Measurements from ENCODE around the gene GRIK4. TPM values are rescaled to one million over a fixed set of nuclear protein-coding genes. Genes with fewer than 3 reads are reported as not detected.

The GRIK4 gene
- total RNA-seq, 1 experiment from 2014 or later, result 3.3 TPM

DNA sequence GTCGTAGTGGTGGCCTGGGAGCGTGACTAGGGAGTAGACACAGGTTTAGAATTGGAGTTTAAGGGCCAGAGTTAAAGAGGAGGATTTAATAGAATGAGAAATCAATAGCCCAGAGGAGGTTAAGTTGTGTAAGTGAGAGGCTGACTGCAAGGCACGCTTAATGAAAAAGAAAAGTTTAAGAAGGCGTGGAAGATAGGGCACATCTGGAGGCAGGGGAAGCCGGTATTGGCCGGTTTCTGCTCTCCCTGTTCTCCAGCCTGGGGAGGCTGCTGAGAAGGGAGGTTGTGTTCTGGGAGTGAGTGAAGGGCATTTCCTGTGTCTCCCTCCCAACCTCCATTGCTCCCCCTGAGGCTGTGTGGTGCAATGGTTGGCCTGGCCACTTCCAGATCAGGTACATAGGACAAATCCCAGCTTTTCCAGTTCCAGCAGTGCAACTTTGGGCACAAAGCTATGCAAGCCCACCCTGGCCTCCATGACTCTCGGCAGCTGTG lies 6.3 kb downstream of the GRIK4 start (continued):
- TF ChIP-seq E2F4 (CRISPR knock-in tag; IDR thresholded peaks at IDR 0.05; ENCODE audit: borderline replicate concordance, low read depth), result no peak

- Mint-ChIP-seq H3K4me1 (peaks cover 35% of the 10 kb centered on the region), H3K4me3 (no peak overlapping the region)
- POLR2A ChIA-PET, result no interaction called here
- no peak for TF ChIP-seq ZNF416 (CRISPR knock-in tag; IDR thresholded peaks at IDR 0.05)
- TF ChIP-seq, protein P1, sequence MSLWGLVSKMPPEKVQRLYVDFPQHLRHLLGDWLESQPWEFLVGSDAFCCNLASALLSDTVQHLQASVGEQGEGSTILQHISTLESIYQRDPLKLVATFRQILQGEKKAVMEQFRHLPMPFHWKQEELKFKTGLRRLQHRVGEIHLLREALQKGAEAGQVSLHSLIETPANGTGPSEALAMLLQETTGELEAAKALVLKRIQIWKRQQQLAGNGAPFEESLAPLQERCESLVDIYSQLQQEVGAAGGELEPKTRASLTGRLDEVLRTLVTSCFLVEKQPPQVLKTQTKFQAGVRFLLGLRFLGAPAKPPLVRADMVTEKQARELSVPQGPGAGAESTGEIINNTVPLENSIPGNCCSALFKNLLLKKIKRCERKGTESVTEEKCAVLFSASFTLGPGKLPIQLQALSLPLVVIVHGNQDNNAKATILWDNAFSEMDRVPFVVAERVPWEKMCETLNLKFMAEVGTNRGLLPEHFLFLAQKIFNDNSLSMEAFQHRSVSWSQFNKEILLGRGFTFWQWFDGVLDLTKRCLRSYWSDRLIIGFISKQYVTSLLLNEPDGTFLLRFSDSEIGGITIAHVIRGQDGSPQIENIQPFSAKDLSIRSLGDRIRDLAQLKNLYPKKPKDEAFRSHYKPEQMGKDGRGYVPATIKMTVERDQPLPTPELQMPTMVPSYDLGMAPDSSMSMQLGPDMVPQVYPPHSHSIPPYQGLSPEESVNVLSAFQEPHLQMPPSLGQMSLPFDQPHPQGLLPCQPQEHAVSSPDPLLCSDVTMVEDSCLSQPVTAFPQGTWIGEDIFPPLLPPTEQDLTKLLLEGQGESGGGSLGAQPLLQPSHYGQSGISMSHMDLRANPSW (CRISPR knock-in tag; conservative IDR thresholded peaks at IDR 0.05; ENCODE audit: low read depth), result no peak
- TF ChIP-seq MLX (CRISPR knock-in tag; IDR thresholded peaks at IDR 0.05), result no peak
- no peak for TF ChIP-seq RELA (CRISPR knock-in tag; IDR thresholded peaks at IDR 0.05; ENCODE audit: borderline replicate concordance)
- no peak for TF ChIP-seq TEAD4 (CRISPR knock-in tag; IDR thresholded peaks at IDR 0.05)
- no peak for TF ChIP-seq CBFB (CRISPR knock-in tag; IDR thresholded peaks at IDR 0.05; ENCODE audit: low read depth)
- TF ChIP-seq, protein P2, sequence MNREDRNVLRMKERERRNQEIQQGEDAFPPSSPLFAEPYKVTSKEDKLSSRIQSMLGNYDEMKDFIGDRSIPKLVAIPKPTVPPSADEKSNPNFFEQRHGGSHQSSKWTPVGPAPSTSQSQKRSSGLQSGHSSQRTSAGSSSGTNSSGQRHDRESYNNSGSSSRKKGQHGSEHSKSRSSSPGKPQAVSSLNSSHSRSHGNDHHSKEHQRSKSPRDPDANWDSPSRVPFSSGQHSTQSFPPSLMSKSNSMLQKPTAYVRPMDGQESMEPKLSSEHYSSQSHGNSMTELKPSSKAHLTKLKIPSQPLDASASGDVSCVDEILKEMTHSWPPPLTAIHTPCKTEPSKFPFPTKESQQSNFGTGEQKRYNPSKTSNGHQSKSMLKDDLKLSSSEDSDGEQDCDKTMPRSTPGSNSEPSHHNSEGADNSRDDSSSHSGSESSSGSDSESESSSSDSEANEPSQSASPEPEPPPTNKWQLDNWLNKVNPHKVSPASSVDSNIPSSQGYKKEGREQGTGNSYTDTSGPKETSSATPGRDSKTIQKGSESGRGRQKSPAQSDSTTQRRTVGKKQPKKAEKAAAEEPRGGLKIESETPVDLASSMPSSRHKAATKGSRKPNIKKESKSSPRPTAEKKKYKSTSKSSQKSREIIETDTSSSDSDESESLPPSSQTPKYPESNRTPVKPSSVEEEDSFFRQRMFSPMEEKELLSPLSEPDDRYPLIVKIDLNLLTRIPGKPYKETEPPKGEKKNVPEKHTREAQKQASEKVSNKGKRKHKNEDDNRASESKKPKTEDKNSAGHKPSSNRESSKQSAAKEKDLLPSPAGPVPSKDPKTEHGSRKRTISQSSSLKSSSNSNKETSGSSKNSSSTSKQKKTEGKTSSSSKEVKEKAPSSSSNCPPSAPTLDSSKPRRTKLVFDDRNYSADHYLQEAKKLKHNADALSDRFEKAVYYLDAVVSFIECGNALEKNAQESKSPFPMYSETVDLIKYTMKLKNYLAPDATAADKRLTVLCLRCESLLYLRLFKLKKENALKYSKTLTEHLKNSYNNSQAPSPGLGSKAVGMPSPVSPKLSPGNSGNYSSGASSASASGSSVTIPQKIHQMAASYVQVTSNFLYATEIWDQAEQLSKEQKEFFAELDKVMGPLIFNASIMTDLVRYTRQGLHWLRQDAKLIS (CRISPR knock-in tag; IDR thresholded peaks at IDR 0.05; ENCODE audit: borderline replicate concordance), result no peak
- no peak for TF ChIP-seq FOXP4 (CRISPR knock-in tag; IDR thresholded peaks at IDR 0.05)
- TF ChIP-seq CDX4 (CRISPR knock-in tag; IDR thresholded peaks at IDR 0.05; ENCODE audit: borderline replicate concordance), result no peak
- TF ChIP-seq ZBTB21 (CRISPR knock-in tag; IDR thresholded peaks at IDR 0.05; ENCODE audit: borderline replicate concordance), result no peak
- TF ChIP-seq GRHL2 (CRISPR knock-in tag; IDR thresholded peaks at IDR 0.05; ENCODE audit: insufficient replicate concordance, severe bottlenecking), result no peak
- no peak for TF ChIP-seq TP53 (CRISPR knock-in tag; IDR thresholded peaks at IDR 0.05)
- TF ChIP-seq ZNF532 (CRISPR knock-in tag; IDR thresholded peaks at IDR 0.05; ENCODE audit: borderline replicate concordance), result no peak
- no peak for TF ChIP-seq E2F4 (CRISPR knock-in tag; IDR thresholded peaks at IDR 0.05; ENCODE audit: borderline replicate concordance, low read depth)
- TF ChIP-seq EMX1 (CRISPR knock-in tag; IDR thresholded peaks at IDR 0.05), result no peak
- no peak for TF ChIP-seq GABPB1 (CRISPR knock-in tag; IDR thresholded peaks at IDR 0.05)
- TF ChIP-seq IRF2 (CRISPR knock-in tag; IDR thresholded peaks at IDR 0.05; ENCODE audit: borderline replicate concordance, low read depth), result no peak
Observed at GRCh38 chr11:120518356-120518755, 6.8 kb downstream of the GRIK4 start.

More at GRCh38 chr11:120518356-120518755, 6.8 kb downstream of the GRIK4 start:
- DNase-seq (ENCODE audit: low spot score) (no peak), ATAC-seq (no peak)
- CTCF ChIA-PET, result interaction anchor here (0.9 to 3.1 kb wide), 3 partner anchors 166 to 434 kb away, joined by 3 to 13 read pairs (median 4); no protein-coding TSS in a partner anchor
- no peak overlapping the region for H3K27ac Mint-ChIP-seq
- no peaks in the 10 kb centered on the region for H3K9me3 Mint-ChIP-seq
- peaks cover 10% of the 10 kb centered on the region for H3K27me3 Mint-ChIP-seq (ENCODE audit: low read depth)
- no peaks in the 10 kb centered on the region for H3K36me3 Mint-ChIP-seq

All from WTC11 (cell line).